ENCODE measurements around the gene DDC.
"Not testable (repeated sequence)": the region's sequence is repeated elsewhere in the genome, so short reads cannot be mapped to it uniquely, and the experiment has no call there.

DDC gene

DNA sequence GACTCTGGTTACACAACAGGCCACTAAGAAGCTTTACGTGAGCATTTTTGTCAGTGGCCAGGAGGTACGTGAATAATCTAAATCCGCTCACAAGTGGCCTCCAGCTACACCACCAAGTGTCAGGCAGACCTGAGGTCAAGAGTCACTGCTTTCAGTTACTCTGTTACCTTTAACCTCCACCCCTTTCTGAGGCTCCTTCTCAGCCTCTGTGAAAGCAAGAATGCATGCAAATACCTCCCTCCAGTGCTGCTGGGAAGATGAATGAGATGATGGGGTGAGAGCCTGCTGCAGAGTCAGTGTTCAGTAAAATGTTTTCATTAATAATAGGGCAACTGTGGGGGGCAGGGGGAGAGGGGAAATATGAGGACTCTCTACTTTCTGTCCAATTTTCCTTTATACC lies 11.2 kb downstream of the DDC start:
- DNase-seq = no peak

DNA sequence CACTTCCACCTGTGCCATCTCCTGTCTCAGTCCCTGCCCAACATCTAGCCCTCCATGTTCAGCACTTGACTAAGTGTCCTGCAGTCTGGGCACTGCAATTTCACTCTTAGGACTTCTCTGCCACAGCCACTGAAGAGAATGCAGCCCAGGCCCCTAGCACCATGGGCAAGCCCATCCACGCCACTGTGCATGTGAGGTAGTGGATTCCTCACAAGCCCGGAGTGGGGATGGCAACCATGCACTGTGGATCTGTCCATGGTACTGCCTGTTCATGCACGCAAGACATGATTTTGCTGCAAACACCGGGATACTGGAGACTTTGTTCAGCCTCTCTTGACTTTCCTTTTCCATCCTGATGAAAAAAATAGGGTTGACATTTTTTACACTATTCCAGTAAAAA lies 12.3 kb downstream of the DDC start:
- DNase-seq = no peak

GRCh38 chr7:50552139-50552538 lies 13.1 kb downstream of the DDC start:
- DNase-seq = peak; percentile 97

DNA sequence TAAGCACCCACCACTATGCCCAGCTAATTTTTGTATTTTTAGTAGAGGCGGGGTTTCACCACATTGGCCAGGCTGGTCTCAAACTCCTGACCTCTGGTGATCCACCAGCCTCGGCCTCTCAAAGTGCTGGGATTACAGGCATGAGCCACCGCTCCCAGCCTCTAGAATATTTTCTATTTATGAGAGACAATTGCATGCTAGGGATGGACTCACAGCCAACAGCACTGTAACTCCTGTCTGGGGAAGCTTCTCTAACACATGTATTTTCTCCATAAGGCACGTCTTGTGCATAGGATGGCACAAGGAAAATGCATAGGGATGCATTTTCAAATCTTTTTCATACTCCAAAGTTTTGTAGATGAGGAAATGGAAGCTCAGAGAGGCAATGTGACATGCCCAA lies 19.6 kb downstream of the DDC start:
- DNase-seq = not testable (repeated sequence)

GRCh38 chr7:50544992-50545391 lies 20.2 kb downstream of the DDC start:
- no peak for DNase-seq

DNA sequence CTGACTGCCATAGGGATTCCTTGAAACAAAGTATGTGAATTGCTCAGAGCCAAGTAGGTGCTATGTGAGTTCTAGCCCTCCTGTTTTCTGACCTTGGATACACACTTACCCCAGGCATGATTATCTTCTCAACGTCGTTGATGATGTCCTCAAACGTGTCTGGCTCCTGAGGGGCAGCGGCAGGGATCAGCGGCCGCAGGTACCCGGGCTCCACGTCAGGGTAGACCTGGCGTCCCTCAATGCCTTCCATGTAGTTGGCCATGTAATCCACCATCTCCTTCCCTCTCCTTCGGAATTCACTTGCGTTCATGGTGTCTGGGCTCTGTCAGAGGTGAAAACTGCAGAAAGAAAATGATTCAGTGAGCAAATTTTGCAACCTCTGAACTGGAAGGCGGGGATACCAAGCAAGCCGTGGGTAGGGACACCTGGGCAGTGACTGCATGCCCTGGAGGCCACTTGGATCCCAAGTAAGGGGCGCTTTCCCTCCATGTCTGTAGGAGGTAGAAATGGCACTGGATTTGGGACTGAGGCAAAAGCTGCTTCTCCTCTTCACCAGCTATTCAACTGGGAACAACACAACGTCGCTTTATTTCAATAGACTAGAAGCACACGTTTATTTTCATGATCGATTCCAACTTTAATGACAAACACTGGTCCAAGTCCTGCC lies 21.3 kb downstream of the DDC start:
- DNase-seq = no peak

- DNase-seq = no peak
These were observed 23.1 kb downstream of the DDC start for GRCh38 chr7:50542132-50542531.

DNA sequence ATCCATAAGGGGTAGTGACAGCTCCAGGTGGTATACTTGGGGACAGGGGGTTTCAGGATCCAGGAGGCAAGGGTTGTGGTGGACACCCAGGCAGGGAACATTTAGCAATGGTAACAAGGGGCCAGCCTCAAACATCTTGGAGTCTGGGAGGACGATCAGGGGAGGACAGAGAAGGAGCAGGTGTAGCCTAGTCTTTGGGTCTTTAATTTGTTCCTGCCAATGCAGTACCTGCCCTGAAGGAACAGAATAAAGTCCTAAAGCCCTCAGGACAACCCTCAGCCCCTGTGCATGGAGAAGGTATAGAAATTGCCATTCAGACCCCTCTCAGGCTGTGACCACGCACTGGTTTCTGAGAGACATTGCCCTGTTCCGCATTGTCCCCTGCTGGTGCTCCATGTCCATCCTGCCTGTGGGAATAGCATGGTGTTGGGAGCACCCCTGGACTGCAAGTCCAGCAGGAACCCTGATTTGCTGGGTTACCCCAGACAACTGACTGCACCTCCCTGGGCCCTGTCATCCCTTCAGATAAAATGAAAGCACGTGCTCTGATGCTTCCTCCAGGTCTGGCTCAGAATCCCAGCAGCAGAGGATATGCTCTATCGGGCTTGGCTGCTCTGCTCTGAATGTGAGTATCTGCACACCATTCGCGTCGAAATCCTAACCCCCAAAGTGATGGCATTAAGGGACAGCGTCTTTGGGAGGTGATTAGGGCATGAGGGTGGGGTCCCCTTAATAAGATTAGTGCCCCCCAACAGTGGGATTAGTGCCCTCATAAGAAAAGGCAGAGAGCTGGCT lies 24.2 kb downstream of the DDC start:
- DNase-seq = no peak

DNA sequence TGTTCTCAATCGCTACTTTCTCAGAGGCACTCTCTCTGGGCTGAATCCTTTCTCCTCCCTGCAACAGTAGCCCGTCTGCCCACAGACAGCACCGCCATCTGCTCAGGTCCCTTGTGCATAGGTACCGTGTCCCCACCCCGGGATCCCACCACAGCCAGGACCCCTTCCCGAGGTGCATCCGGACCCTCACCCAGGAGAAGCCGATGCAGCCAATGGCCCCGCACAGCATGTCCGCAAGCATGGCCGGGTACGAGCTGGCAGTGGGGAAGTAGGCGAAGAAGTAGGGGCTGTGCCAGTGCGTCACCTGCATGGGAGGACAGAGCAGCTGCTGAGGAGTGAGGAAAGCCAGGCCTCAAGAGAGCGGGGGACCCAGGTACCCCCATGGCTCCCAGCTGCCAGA lies 25.5 kb downstream of the DDC start:
- no peak for DNase-seq

- no peak for DNase-seq
These were observed 26.7 kb downstream of the DDC start for GRCh38 chr7:50538478-50538877.

DNA sequence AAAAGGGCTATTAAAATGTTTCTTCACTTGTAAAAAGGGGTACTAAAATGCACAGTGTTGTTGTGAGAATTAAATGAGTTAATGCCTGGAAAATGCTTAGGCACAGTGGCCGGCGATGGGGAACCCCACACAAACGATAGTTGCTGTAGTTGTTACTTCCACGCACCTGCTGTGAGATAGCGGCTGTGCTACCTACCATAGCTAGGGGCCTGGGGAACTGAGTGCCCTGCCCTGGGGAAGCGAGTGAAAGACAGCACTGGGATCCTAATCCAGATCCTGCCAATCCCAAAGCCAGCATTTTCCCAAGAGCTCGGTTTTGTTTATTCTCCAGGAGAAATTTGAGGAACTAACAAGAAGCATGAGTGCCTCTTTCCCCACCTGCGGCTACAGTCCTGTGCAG lies 27.8 kb downstream of the DDC start:
- DNase-seq = no peak

DNA sequence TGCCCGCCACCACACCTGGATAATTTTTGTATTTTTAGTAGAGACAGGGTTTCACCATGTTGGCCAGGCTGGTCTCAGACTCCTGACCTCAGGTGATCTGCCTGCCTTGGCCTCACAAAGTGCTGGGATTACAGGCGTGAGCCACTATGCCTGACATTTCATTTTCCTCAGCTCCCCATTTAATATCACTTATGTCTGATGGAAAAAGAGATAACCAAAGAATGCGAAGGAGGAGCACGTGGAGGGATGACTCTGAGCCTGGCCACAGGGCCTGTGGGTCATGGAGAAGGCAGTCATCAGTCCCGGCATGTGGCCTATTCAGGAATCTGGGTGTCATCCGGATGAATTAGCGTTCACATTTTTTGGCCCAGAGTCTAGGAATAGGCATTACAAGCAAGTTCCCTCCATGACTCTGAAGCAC lies 29.9 kb downstream of the DDC start:
- not testable (repeated sequence) for DNase-seq

DNA sequence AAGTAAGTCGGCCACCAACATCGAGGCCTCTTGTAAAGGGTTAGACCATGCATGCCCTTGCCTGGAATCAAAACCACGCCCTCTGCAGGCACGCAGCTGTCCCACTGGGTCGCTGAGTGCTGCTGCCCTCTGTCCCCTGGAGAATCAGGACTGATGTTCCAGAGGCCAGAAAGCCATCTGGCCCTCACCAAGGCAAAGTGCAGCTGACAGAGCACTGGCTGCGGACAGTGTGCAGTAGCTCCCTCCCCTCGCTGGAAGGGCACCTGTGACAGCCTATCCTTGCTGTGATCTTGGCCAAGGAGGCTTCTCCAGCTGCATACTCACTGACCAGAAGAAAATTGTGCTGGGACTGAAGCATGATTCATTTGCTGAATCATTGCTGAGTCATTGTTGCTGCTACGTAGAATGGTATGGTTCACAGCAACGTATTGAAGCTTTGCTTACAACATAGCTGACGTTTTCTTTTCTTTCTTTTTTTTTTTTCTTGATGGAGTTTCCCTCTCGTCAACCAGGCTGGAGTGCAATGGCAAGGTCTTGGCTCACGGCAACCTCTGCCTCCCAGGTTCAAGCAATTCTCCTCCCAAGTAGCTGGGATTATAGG lies 30.4 kb downstream of the DDC start:
- DNase-seq = no peak

- no peak for DNase-seq
These were observed 31.3 kb downstream of the DDC start for GRCh38 chr7:50533866-50534265.

DNA sequence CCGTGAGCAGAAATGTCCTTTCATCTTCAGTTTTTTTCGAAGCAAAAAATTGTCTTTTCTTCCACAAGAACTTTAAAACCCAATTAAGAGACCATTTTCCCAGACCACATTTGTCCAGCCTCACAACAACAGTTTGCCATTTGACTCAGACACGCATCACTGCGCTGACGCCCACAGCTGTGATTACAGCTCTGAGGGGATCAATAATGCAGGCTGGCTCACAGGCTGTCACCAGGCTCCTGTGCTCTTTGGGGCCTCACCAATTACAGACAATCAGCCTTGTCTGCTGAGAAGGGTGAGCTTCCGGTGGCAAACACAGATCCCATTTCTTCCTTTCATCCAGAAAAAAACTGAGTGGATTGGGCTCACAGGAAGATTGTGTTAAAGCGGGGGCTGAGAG lies 33.3 kb downstream of the DDC start:
- DNase-seq = no peak

DNA sequence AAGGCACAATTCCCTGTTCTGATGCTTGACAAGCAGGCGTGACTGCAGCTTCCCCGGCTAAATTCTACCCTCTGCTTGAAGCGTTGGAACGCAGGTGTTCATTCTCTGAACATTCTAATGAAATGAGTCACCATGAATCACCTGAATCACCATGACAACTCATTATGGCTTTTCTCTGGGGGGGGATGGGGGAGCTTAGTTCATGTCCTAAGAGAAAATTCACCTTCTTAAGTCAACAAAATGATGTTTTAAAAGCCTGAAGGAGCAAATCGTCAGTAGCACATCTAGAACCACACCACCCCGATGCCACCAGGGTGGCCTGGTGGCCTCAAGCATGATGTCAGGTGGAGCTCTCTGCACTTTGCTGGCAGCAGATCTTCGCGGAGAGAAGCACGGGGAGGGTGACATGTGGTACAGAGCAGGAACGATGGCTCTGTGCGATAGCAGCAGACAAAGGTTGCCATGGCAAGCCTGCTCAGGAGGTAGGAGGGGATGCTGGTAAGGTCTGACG lies 33.7 kb downstream of the DDC start:
- DNase-seq = peak; percentile 86

DNA sequence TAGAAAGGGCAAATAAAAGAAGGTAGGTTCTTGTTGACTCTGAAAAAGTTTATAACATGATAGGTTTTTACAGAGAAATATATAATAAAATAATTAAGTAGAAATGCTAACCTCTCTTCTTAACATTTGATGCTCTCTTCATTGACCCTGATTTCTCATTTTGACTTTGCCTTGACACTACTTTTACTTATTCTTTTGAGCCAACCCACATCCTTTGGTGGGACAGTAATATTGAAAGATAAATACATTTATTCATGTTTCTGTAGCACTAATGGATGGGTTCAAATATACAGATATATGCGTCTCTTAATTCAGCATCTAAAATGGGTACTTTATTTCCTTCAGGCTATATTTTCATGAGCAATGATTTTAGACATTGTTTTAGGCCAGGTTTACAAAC lies 34.4 kb downstream of the DDC start:
- DNase-seq = no peak

GRCh38 chr7:50529093-50529862 lies 35.9 kb downstream of the DDC start:
- DNase-seq = no peak

GRCh38 chr7:50528266-50529092 lies 36.7 kb downstream of the DDC start:
- no peak for DNase-seq

DNA sequence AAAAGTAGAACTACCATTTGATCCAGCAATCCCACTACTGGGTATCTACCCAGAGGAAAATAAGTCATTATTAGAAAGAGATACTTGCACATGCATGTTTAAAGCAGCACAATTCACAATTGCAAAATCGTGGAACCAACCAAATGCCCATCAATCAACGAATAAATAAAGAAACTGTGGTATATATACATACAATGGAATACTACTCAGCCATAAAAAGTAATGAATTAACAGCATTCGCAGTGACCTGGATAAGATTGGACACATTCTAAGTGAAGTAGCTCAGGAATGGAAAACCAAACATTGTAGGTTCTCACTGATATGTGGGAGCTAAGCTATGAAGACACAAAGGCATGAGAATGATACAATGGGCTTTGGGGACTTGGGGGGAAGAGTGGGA lies 45.9 kb downstream of the DDC start:
- not testable (repeated sequence) for DNase-seq

GRCh38 chr7:50513166-50513871 lies 51.9 kb downstream of the DDC start:
- no peak for DNase-seq

DNA sequence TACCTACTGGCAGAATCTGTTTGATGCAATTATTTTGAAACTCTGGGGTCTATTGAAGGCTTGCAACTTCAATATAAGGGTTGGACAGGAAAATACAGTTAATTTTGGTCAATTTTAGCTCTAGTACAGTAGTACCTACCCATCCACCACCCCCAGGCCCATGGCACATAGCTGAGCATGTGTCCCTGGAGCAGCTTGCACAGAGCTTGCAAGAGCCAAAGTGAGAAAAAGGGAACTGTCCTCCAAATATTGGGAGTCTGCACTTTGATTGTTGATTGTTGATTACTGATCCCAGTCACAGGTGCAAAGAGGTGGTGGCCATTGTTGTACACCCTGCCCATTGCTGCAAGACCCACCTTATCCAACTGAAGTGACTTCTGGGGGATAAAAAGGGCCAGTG lies 52.8 kb downstream of the DDC start:
- no peak for DNase-seq

All from DMS79 treated with DMSO at 0.1 percent for 48 hours (cell line).